ENCODE measurements around the gene GMPS.

GMPS gene

GRCh38 chr3:155979746-155980145 is 109.3 kb downstream of the GMPS start:
- H3K4me1 ChIP-seq (ENCODE audit: insufficient read depth, low read length, poor library complexity, severe bottlenecking): no peaks in the 10 kb centered on the region
- no peaks in the 10 kb centered on the region for H4K20me1 ChIP-seq (ENCODE audit: insufficient read depth, low read length, poor library complexity, severe bottlenecking)
- H3K4me2 ChIP-seq (ENCODE audit: low read depth, low read length, poor library complexity, severe bottlenecking): no peak overlapping the region
- H3K9me2 ChIP-seq (replicated peaks; ENCODE audit: low read depth, low read length): no peaks in the 10 kb centered on the region
- no peaks in the 10 kb centered on the region for H3K79me2 ChIP-seq (ENCODE audit: insufficient read depth, low read length)
- H3K4me3 ChIP-seq (ENCODE audit: low read length, poor library complexity, severe bottlenecking): no peak overlapping the region
- no peak overlapping the region for H3K9ac ChIP-seq (ENCODE audit: low read depth, low read length, poor library complexity, severe bottlenecking)
- no peaks in the 10 kb centered on the region for H3K9me3 ChIP-seq (ENCODE audit: insufficient read depth, low read depth, low read length)
- no peaks in the 10 kb centered on the region for H3F3A ChIP-seq (ENCODE audit: low read depth)
- no peak for TF ChIP-seq CTCF (conservative IDR thresholded peaks at IDR 0.05; ENCODE audit: low read length)
- no peak for TF ChIP-seq EZH2phosphoT487 (IDR thresholded peaks at IDR 0.05; ENCODE audit: borderline replicate concordance)
- no peaks in the 10 kb centered on the region for H3K36me3 ChIP-seq (ENCODE audit: insufficient read depth, low read length)
- no peak overlapping the region for H2AFZ ChIP-seq (ENCODE audit: low read length)
- no peaks in the 10 kb centered on the region for H3K27me3 ChIP-seq (ENCODE audit: insufficient read depth, low read length, poor library complexity, severe bottlenecking)

- Histone ChIP-seq H3K9me2 (replicated peaks; ENCODE audit: low read depth, low read length) (no peaks in the 10 kb centered on the region), H3K4me1 (ENCODE audit: insufficient read depth, low read length, poor library complexity, severe bottlenecking) (no peaks in the 10 kb centered on the region), H3K4me3 (ENCODE audit: low read length, poor library complexity, severe bottlenecking) (no peak overlapping the region), H3K4me2 (ENCODE audit: low read depth, low read length, poor library complexity, severe bottlenecking) (no peak overlapping the region), H3K9me3 (ENCODE audit: insufficient read depth, low read depth, low read length) (no peaks in the 10 kb centered on the region), H3K9ac (ENCODE audit: low read depth, low read length, poor library complexity, severe bottlenecking) (no peak overlapping the region), H4K20me1 (ENCODE audit: insufficient read depth, low read length, poor library complexity, severe bottlenecking) (no peaks in the 10 kb centered on the region), H3F3A (ENCODE audit: low read depth) (no peaks in the 10 kb centered on the region), H3K27me3 (ENCODE audit: insufficient read depth, low read length, poor library complexity, severe bottlenecking) (no peaks in the 10 kb centered on the region), H3K79me2 (ENCODE audit: insufficient read depth, low read length) (no peaks in the 10 kb centered on the region), H3K36me3 (ENCODE audit: insufficient read depth, low read length) (no peaks in the 10 kb centered on the region), H2AFZ (ENCODE audit: low read length) (no peak overlapping the region)
- TF ChIP-seq CTCF (conservative IDR thresholded peaks at IDR 0.05; ENCODE audit: low read length): no peak
- TF ChIP-seq EZH2phosphoT487 (IDR thresholded peaks at IDR 0.05; ENCODE audit: borderline replicate concordance): no peak
These were observed 111.2 kb downstream of the GMPS start for GRCh38 chr3:155981669-155982068.

GRCh38 chr3:155983834-155984474 is 113.5 kb downstream of the GMPS start:
- Histone ChIP-seq H2AFZ (ENCODE audit: low read length) (peak overlapping the region; percentile 26; the same call in 1 of the 2 replicates), H3K9me3 (ENCODE audit: insufficient read depth, low read depth, low read length) (no peaks in the 10 kb centered on the region)
- TF ChIP-seq EZH2phosphoT487 (IDR thresholded peaks at IDR 0.05; ENCODE audit: borderline replicate concordance) (no peak), CTCF (conservative IDR thresholded peaks at IDR 0.05; ENCODE audit: low read length) (no peak)

More at GRCh38 chr3:155983834-155984474, 113.5 kb downstream of the GMPS start:
- H3K4me1 ChIP-seq (ENCODE audit: insufficient read depth, low read length, poor library complexity, severe bottlenecking): no peaks in the 10 kb centered on the region
- no peaks in the 10 kb centered on the region for H3K9me2 ChIP-seq (replicated peaks; ENCODE audit: low read depth, low read length)
- H4K20me1 ChIP-seq (ENCODE audit: insufficient read depth, low read length, poor library complexity, severe bottlenecking): no peaks in the 10 kb centered on the region
- no peaks in the 10 kb centered on the region for H3K27me3 ChIP-seq (ENCODE audit: insufficient read depth, low read length, poor library complexity, severe bottlenecking)
- H3K79me2 ChIP-seq (ENCODE audit: insufficient read depth, low read length): no peaks in the 10 kb centered on the region
- H3K9ac ChIP-seq (ENCODE audit: low read depth, low read length, poor library complexity, severe bottlenecking): no peak overlapping the region
- H3K36me3 ChIP-seq (ENCODE audit: insufficient read depth, low read length): no peaks in the 10 kb centered on the region
- H3K4me3 ChIP-seq (ENCODE audit: low read length, poor library complexity, severe bottlenecking): no peak overlapping the region
- no peaks in the 10 kb centered on the region for H3F3A ChIP-seq (ENCODE audit: low read depth)
- no peak overlapping the region for H3K4me2 ChIP-seq (ENCODE audit: low read depth, low read length, poor library complexity, severe bottlenecking)

Data from Loucy (cell line).